Vagina (tissue), 2 donors: ENCODE measurements around the gene DNAJC27. TPM values are rescaled to one million over a fixed set of nuclear protein-coding genes. Genes with fewer than 3 reads are reported as not detected.

Source experiments
- DNase-seq, 2 donors: peaks; one replicate each; pipeline ENCODE4 v3.0.0-alpha.2; 2017; ENCODE audit errors: extremely low spot score in 2 of 2
- H3K27ac ChIP-seq: fragments of 200-600 bp; sonication (generic); one replicate; pipeline ENCODE4 v1.5.1; 2019
- H3K27me3 ChIP-seq: fragments of 200-600 bp; sonication (generic); one replicate; pipeline ENCODE4 v1.5.1; 2019
- H3K36me3 ChIP-seq, 2 donors: fragments of 200-600 bp; sonication (generic); one replicate each; pipeline ENCODE4 v1.5.1; 2017 to 2019
- H3K4me1 ChIP-seq: fragments of 200-600 bp; sonication (generic); one replicate; pipeline ENCODE4 v1.5.1; 2019
- H3K4me3 ChIP-seq, 2 donors: fragments of 200-600 bp; sonication (generic); 1 replicate in 1 of 2; 2 replicates in 1 of 2; pipeline ENCODE4 v1.5.1; 2016 to 2019
- H3K9me3 ChIP-seq: fragments of 200-600 bp; sonication (generic); one replicate; pipeline ENCODE4 v1.5.1; 2019
- POLR2A ChIP-seq, 2 donors: fragments of 450-650 bp; IDR thresholded peaks; one replicate each; pipeline ENCODE4 v1.6.1; 2017; ENCODE audit warnings: antibody characterized with exemption in 2 of 2, mild to moderate bottlenecking in 2 of 2, moderate library complexity in 2 of 2
- POLR2AphosphoS5 ChIP-seq, 2 donors: sonication (generic); formaldehyde crosslinking; IDR thresholded peaks; one replicate each; pipeline ENCODE4 v1.9.0; 2017; ENCODE audit warnings: antibody characterized with exemption in 2 of 2, mild to moderate bottlenecking in 2 of 2, low read depth in 1 of 2; ENCODE audit not compliant: insufficient read depth in 1 of 2
- intact Hi-C: fragments of 100-400 bp; cut with DNase I; formaldehyde crosslinking; loops from one replicate; pipeline ENCODE4 v1.15.1; 2023
- total RNA-seq: library from RNA; depleted of rRNA; stranded (reverse); fragments of >200 nt; gene quantifications from one replicate; pipeline ENCODE4 v1.2.3, GENCODE V29; 2016
- TF ChIP-seq, protein P1 (sequence below), 3 experiments: fragments of 450-650 bp in 2 of 3; fragments of 200-600 bp in 1 of 3; sonication (generic) in 1 of 3; IDR thresholded peaks; one replicate each; pipeline ENCODE4 v1.5.1; 2017 to 2019; ENCODE audit warnings: antibody characterized with exemption in 3 of 3, mild to moderate bottlenecking in 2 of 3, moderate library complexity in 2 of 3

Gene DNAJC27
- total RNA-seq, 1 donor from 2014 or later: 11.3 TPM

DNA sequence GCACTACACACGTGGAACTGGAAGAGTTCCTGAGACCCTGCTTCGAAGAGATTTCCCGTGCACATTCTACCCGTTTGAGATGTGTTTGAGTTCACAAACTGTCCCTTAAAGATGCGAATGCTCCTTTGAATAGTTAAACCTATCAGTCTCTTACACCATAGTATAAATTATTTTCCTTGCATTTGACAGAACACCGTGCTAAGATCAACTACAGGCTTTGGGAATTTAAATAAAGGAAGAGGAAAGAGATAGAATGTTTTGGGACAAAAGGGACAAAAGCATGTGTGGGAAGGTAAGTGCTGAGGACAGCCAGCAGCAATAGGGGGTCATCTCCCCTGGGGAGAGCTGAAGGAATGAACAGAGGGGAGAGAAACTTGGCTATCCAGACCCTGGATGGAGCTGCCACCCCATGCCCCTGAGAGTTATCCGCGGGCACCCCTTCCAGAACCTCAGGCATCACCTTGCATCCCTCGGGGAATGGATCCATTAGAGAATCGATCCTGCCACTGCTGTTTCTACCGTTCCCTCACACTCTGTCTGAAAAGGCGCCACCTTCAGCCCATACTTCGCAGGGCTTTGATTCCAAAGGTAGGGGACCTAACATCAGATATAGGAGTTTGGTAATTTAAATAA is 50.8 kb downstream of the DNAJC27 start:
- H3K36me3 ChIP-seq: no peaks in the 10 kb centered on the region
- TF ChIP-seq, protein P1, sequence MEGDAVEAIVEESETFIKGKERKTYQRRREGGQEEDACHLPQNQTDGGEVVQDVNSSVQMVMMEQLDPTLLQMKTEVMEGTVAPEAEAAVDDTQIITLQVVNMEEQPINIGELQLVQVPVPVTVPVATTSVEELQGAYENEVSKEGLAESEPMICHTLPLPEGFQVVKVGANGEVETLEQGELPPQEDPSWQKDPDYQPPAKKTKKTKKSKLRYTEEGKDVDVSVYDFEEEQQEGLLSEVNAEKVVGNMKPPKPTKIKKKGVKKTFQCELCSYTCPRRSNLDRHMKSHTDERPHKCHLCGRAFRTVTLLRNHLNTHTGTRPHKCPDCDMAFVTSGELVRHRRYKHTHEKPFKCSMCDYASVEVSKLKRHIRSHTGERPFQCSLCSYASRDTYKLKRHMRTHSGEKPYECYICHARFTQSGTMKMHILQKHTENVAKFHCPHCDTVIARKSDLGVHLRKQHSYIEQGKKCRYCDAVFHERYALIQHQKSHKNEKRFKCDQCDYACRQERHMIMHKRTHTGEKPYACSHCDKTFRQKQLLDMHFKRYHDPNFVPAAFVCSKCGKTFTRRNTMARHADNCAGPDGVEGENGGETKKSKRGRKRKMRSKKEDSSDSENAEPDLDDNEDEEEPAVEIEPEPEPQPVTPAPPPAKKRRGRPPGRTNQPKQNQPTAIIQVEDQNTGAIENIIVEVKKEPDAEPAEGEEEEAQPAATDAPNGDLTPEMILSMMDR (IDR thresholded peaks at IDR 0.05): no peak
- no peak for TF ChIP-seq POLR2AphosphoS5 (IDR thresholded peaks at IDR 0.05; ENCODE audit: insufficient read depth in 1 of 2, low read depth in 1 of 2)
- no peak for TF ChIP-seq POLR2A (IDR thresholded peaks at IDR 0.05)
- H3K9me3 ChIP-seq: no peaks in the 10 kb centered on the region
- DNase-seq: no peak
- H3K27me3 ChIP-seq: no peaks in the 10 kb centered on the region
- H3K27ac ChIP-seq: peak overlapping the region; percentile 83
- intact Hi-C loops: loop anchor here (5.0 kb wide), 1 partner anchor 51 kb away; the partner anchor contains the start of gene DNAJC27
- H3K4me1 ChIP-seq: peaks cover 35% of the 10 kb centered on the region
- H3K4me3 ChIP-seq: peak overlapping the region; percentile 65 to 94

GRCh38 chr2:24920098-24920808 is 51.5 kb downstream of the DNAJC27 start, which contains the start of gene ADCY3:
TSS of gene ADCY3 (minus strand) at chr2:24920237. CDS start at chr2:24918987, 1,250 bp downstream.
- Histone ChIP-seq H3K27ac (peak within 1 kb of the TSS; percentile 90), H3K27me3 (no peaks in the 10 kb centered on the region), H3K4me1 (peaks cover 41% of the 10 kb centered on the region), H3K9me3 (no peaks in the 10 kb centered on the region), H3K4me3 (peak within 1 kb of the TSS; percentile 65 to 94), H3K36me3 (no peaks in the 10 kb centered on the region)
- intact Hi-C loops: loop anchor here (5.0 kb wide), 1 partner anchor 52 kb away; the partner anchor contains the start of gene DNAJC27
- DNase-seq: no peak
- TF ChIP-seq POLR2AphosphoS5 (IDR thresholded peaks at IDR 0.05; ENCODE audit: insufficient read depth in 1 of 2, low read depth in 1 of 2) (peak in 1 of 2 donors; percentile 26), POLR2A (IDR thresholded peaks at IDR 0.05) (peak in 1 of 2 donors; percentile 23)
- TF ChIP-seq, protein P1 (IDR thresholded peaks at IDR 0.05): no peak

DNA sequence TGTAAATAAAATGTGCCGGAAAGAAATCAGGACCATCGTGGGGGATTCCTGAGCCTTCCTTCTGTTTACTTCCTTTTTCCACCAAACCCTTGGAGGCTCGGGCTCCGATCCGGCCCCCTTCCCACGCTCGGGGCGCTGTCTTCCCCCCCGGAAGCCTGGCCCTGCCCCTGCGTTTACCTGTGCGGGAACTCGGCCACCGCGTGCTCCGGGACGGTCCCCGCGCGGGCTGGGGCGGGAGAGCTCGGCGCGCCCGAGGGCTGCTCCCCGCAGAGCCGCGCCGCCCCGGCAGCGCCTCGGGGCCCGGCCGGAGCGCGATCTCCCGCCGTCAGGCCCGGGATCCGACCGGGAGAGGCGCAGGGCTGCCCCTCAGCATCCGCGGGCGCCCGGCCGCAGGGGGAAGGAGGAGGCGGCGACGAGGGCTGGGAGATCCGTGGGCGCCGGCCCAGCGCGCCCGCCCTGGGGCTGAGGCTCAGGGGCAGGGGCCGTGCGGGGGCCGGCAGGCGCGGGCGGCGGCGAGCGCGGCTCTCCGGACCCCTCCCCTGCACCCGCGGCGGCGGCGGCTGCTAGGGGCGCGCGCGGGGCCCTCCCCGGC is 52.2 kb downstream of the DNAJC27 start:
- Histone ChIP-seq H3K27ac (peak overlapping the region; percentile 90), H3K36me3 (no peaks in the 10 kb centered on the region), H3K4me1 (peaks cover 48% of the 10 kb centered on the region), H3K4me3 (peak overlapping the region; percentile 65 to 94), H3K9me3 (no peaks in the 10 kb centered on the region), H3K27me3 (no peaks in the 10 kb centered on the region)
- TF ChIP-seq, protein P1 (IDR thresholded peaks at IDR 0.05): no peak
- TF ChIP-seq POLR2A (IDR thresholded peaks at IDR 0.05) (no peak), POLR2AphosphoS5 (IDR thresholded peaks at IDR 0.05; ENCODE audit: insufficient read depth in 1 of 2, low read depth in 1 of 2) (no peak)
- no peak for DNase-seq
- intact Hi-C loops: loop anchor here (5.0 kb wide), 1 partner anchor 53 kb away; the partner anchor contains the start of gene DNAJC27

DNA sequence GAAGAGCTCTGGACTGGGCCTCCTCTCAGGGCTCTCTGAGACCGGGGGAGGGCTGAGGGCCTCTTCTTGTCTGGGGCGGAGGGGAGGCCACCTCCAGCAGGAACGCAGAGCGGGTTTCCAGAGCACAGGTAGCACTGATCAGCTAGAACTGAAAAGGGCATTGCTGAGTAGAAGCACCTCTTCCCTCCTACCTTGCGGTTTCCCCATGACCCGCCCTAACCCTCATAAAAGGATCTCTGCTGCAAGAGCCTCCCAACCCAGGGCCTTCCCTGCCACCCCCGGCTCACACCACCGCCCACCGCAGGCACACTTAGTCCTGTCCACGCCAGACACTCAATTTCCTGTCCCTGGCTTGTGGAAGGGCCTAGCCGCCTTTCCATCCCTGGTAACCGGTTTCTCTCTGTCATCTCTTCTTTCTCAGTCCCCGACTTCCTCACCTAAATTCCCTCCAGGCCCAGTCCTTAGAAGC is 52.7 kb downstream of the DNAJC27 start:
- Histone ChIP-seq H3K27ac (peak overlapping the region; percentile 90), H3K4me1 (peaks cover 53% of the 10 kb centered on the region), H3K27me3 (no peaks in the 10 kb centered on the region), H3K36me3 (no peaks in the 10 kb centered on the region), H3K9me3 (no peaks in the 10 kb centered on the region), H3K4me3 (peak overlapping the region; percentile 65 to 94)
- intact Hi-C loops: no loop called here
- TF ChIP-seq POLR2A (IDR thresholded peaks at IDR 0.05) (no peak), POLR2AphosphoS5 (IDR thresholded peaks at IDR 0.05; ENCODE audit: insufficient read depth in 1 of 2, low read depth in 1 of 2) (peak in 1 of 2 donors; percentile 39)
- DNase-seq: no peak

GRCh38 chr2:24918326-24919036 is 53.3 kb downstream of the DNAJC27 start:
- intact Hi-C loops: no loop called here
- H3K4me3 ChIP-seq: peak overlapping the region; percentile 65 to 94
- no peaks in the 10 kb centered on the region for H3K27me3 ChIP-seq
- no peaks in the 10 kb centered on the region for H3K36me3 ChIP-seq
- H3K9me3 ChIP-seq: no peaks in the 10 kb centered on the region
- DNase-seq: no peak
- TF ChIP-seq POLR2A (IDR thresholded peaks at IDR 0.05): no peak
- peak in 1 of 2 donors; percentile 8 for TF ChIP-seq POLR2AphosphoS5 (IDR thresholded peaks at IDR 0.05; ENCODE audit: insufficient read depth in 1 of 2, low read depth in 1 of 2)
- TF ChIP-seq, protein P1 (IDR thresholded peaks at IDR 0.05): no peak
- peak overlapping the region; percentile 90 for H3K27ac ChIP-seq
- H3K4me1 ChIP-seq: peaks cover 59% of the 10 kb centered on the region
